ENCODE results near the gene RALGPS1. TPM values are rescaled to one million over a fixed set of nuclear protein-coding genes. Genes with fewer than 3 reads are reported as not detected.

Gene RALGPS1
- total RNA-seq, 5 donors from 2014 or later (not counting 1 experiment from before 2014, with no cell fraction given) = 7.3 to 13.9 (median 9.4) TPM

DNA sequence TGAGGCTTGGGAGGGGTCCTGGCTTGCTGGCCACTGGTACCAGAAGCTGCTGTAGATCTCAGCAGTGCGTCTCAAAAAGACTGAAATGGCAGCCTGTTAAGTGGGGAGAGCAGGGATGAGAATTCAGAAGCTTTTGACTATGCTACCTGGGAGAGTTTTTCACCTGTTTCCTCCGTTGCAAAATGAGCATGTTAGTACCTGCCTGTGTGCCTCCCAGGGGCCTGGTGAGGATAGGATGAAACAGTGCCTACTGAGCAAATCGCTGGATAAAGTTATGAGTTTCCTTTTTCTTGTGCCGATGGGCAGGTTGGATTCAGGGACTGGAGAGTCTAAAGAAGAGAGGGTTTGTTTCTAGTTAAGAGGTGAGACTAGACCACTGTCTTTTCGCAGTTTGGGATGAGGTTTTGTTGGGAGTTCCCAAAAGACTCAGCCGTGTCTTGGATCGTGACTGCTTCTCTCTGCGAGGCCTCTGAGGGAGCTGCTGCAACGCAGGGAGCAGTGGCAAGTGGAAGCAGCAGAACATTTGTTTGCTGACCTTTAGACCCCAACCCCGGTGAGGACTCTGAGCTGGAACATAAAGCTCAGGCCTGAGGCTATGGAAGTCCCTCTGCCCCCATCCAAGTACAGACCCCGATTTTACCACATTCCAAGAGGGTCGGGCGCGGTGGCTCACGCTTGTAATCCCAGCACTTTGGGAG, 1.4 kb downstream of the RALGPS1 start:
- peaks cover 2 to 14% of the 10 kb centered on the region in 2 experiments for H3K4me1 ChIP-seq (ENCODE audit: control insufficient read depth in 1 of 2, extremely low read depth in 1 of 2, insufficient read depth in 2 of 2, low read length in 2 of 2)
- no peak overlapping the region for H3K4me3 ChIP-seq (ENCODE audit: control insufficient read depth in 1 of 2, extremely low read depth in 1 of 2, low read length in 1 of 2)
- 93% methylated on average over 8 of the region's 15 CpGs for WGBS (ENCODE audit: insufficient coverage)
- H3K27me3 ChIP-seq (replicated peaks in 1 of 2; ENCODE audit: control insufficient read depth in 2 of 2, extremely low read depth in 1 of 2, insufficient read depth in 2 of 2, low read length in 1 of 2) = peaks cover 0 to 7% of the 10 kb centered on the region in 2 experiments
- peak overlapping the region; percentile 61 to 73 (median 70) for H3K4me3 Mint-ChIP-seq
- no peak overlapping the region for H3K27ac ChIP-seq (ENCODE audit: low read length)
- H3K9me3 Mint-ChIP-seq = peaks cover 0 to 4% (median 2%) of the 10 kb centered on the region in 3 donors
- peaks cover 4% of the 10 kb centered on the region for H3K36me3 Mint-ChIP-seq
- H3K36me3 ChIP-seq (ENCODE audit: control insufficient read depth in 2 of 2, extremely low read depth in 1 of 2, insufficient read depth in 1 of 2, low read length in 1 of 2) = no peaks in the 10 kb centered on the region
- no peak for ATAC-seq (replicated peaks in 1 of 4)
- DNase-seq = no peak
- ChIA-PET POLR2A (interaction anchor here in 1 of 2 donors (1.6 kb wide), 1 partner anchor 309 kb away, joined by 3 read pairs; no protein-coding TSS in a partner anchor), CTCF (no interaction called here)
- peaks cover 7 to 9% (median 8%) of the 10 kb centered on the region in 3 donors for H3K4me1 Mint-ChIP-seq
- H3K9me3 ChIP-seq = no peaks in the 10 kb centered on the region
- peaks cover 0 to 6% of the 10 kb centered on the region in 2 donors for H3K27me3 Mint-ChIP-seq
- H3K27ac Mint-ChIP-seq = peak overlapping the region; percentile 24 to 41

DNA sequence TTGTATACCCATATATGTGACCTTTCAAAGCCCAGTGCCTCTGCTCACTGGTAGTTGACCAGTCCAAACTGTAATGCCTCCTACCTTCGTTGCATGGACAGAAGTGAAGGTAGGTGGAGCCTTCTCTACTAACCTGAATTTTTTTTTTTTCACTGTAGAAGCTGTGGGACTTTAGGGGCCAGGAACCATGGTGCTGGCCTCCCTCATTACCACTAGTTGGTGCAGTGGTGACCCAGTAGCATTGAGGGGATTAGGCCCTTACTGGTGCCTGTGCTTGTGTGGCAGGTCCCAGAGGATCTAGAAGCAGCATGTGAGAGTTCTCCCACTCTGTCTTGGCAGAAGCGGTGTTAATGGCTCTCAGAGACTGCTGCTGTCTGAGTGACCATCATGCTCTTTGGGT, 2.3 kb downstream of the RALGPS1 start:
- ChIA-PET CTCF (interaction anchor here in 1 of 2 donors (0.9 kb wide), 1 partner anchor 57 kb away, joined by 4 read pairs; no protein-coding TSS in a partner anchor), POLR2A (interaction anchor here in 1 of 2 donors (0.7 kb wide), 1 partner anchor 363 kb away, joined by 4 read pairs; no protein-coding TSS in a partner anchor)
- peaks cover 2 to 14% of the 10 kb centered on the region in 2 experiments for H3K4me1 ChIP-seq (ENCODE audit: control insufficient read depth in 1 of 2, extremely low read depth in 1 of 2, insufficient read depth in 2 of 2, low read length in 2 of 2)
- WGBS (ENCODE audit: insufficient coverage) = 100% methylated on average over 1 of the region's 2 CpGs
- DNase-seq = no peak
- Mint-ChIP-seq H3K36me3 (peaks cover 6% of the 10 kb centered on the region), H3K9me3 (peaks cover 0 to 3% (median 0%) of the 10 kb centered on the region in 3 donors), H3K4me3 (peak overlapping the region in 2 of 3 donors; percentile 10 to 17), H3K27ac (no peak overlapping the region), H3K27me3 (peaks cover 0 to 11% of the 10 kb centered on the region in 2 donors), H3K4me1 (peaks cover 7 to 9% (median 8%) of the 10 kb centered on the region in 3 donors)
- peaks cover 0 to 7% of the 10 kb centered on the region in 2 experiments for H3K27me3 ChIP-seq (replicated peaks in 1 of 2; ENCODE audit: control insufficient read depth in 2 of 2, extremely low read depth in 1 of 2, insufficient read depth in 2 of 2, low read length in 1 of 2)
- no peak for ATAC-seq (replicated peaks in 1 of 4)
- no peaks in the 10 kb centered on the region for H3K36me3 ChIP-seq (ENCODE audit: control insufficient read depth in 2 of 2, extremely low read depth in 1 of 2, insufficient read depth in 1 of 2, low read length in 1 of 2)
- H3K27ac ChIP-seq (ENCODE audit: low read length) = no peak overlapping the region
- H3K9me3 ChIP-seq = no peaks in the 10 kb centered on the region
- no peak overlapping the region for H3K4me3 ChIP-seq (ENCODE audit: control insufficient read depth in 1 of 2, extremely low read depth in 1 of 2, low read length in 1 of 2)

DNA sequence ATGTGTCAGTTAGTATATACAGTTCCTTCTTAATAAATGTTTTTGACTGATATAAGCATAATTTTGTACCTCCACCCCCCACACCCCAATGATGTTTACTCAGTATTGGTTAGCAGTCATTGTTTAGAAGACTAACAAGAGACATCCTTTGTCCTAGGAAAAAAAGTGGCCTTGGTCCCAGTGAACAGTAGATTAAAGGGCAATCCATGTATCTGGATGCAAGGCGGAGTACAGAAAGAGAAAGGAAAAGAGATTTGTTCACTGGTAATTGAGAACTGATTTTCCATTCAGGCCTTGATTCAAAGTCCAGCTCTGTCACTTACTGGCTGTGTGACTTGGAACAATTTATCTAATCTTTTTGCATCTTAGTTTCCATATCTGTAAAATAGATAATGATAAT, 4.6 kb downstream of the RALGPS1 start:
- Histone ChIP-seq H3K4me1 (ENCODE audit: control insufficient read depth in 1 of 2, extremely low read depth in 1 of 2, insufficient read depth in 2 of 2, low read length in 2 of 2) (peaks cover 2 to 11% of the 10 kb centered on the region in 2 experiments), H3K27me3 (replicated peaks in 1 of 2; ENCODE audit: control insufficient read depth in 2 of 2, extremely low read depth in 1 of 2, insufficient read depth in 2 of 2, low read length in 1 of 2) (peaks cover 0 to 3% of the 10 kb centered on the region in 2 experiments), H3K9me3 (no peaks in the 10 kb centered on the region), H3K27ac (ENCODE audit: low read length) (no peak overlapping the region), H3K36me3 (ENCODE audit: control insufficient read depth in 2 of 2, extremely low read depth in 1 of 2, insufficient read depth in 1 of 2, low read length in 1 of 2) (no peaks in the 10 kb centered on the region), H3K4me3 (ENCODE audit: control insufficient read depth in 1 of 2, extremely low read depth in 1 of 2, low read length in 1 of 2) (no peak overlapping the region)
- DNase-seq = no peak
- H3K36me3 Mint-ChIP-seq = peaks cover 6% of the 10 kb centered on the region
- H3K27me3 Mint-ChIP-seq = peaks cover 0 to 14% of the 10 kb centered on the region in 2 donors
- peaks cover 7 to 9% (median 7%) of the 10 kb centered on the region in 3 donors for H3K4me1 Mint-ChIP-seq
- CTCF ChIA-PET = no interaction called here
- no peak overlapping the region for H3K4me3 Mint-ChIP-seq
- ATAC-seq (replicated peaks in 1 of 4) = no peak
- WGBS (ENCODE audit: insufficient coverage) = 78% methylated on average over 1 of the region's 1 CpG
- POLR2A ChIA-PET = no interaction called here
- no peak overlapping the region for H3K27ac Mint-ChIP-seq
- no peaks in the 10 kb centered on the region for H3K9me3 Mint-ChIP-seq

DNA sequence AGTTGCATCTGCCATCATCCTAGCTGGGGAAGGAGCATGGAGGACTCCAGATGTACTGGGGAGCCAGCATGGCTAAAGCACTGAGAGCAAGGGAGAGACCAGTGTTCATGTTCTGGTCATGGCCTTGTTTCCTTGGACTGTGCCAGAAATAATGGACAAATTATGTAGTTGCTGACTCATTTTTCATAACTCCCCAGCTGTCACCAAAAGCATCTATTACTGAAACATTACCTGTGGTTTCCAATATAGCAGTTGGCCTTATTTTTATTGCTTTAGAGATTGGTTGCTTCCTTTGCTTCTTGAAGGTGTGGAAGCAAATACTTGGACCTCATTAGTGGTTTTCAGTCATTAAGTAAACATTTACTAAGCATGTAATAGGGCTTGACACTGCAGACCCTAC, 11.3 kb downstream of the RALGPS1 start:
- H3K4me3 Mint-ChIP-seq = no peak overlapping the region

DNA sequence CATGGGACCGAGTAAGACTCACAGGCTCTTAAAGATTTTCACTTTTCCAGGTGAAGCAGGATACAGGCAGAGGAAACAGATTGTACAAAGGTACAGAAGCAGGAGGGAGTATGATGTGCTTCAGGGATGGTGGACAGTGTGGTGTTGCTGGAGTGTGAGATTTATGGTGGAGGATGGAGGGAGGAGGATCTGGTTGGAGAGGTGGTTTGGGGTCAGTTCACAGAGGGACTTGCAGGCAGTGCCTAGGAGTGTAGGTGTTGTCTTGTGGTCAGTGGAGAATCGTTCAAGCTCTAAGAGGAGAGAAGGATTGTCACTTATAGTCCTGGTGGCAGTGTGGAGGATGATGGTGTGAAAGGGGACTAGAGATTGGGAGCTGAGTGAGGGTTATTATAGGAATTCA, 11.8 kb downstream of the RALGPS1 start:
- no peak for ATAC-seq (replicated peaks in 1 of 4)
- Histone ChIP-seq H3K27ac (ENCODE audit: low read length) (no peak overlapping the region), H3K4me3 (ENCODE audit: control insufficient read depth in 1 of 2, extremely low read depth in 1 of 2, low read length in 1 of 2) (no peak overlapping the region), H3K9me3 (peaks cover 2% of the 10 kb centered on the region), H3K4me1 (ENCODE audit: control insufficient read depth in 1 of 2, extremely low read depth in 1 of 2, insufficient read depth in 2 of 2, low read length in 2 of 2) (no peaks in the 10 kb centered on the region), H3K36me3 (ENCODE audit: control insufficient read depth in 2 of 2, extremely low read depth in 1 of 2, insufficient read depth in 1 of 2, low read length in 1 of 2) (no peaks in the 10 kb centered on the region), H3K27me3 (replicated peaks in 1 of 2; ENCODE audit: control insufficient read depth in 2 of 2, extremely low read depth in 1 of 2, insufficient read depth in 2 of 2, low read length in 1 of 2) (no peaks in the 10 kb centered on the region)
- CTCF ChIA-PET = no interaction called here
- POLR2A ChIA-PET = interaction anchor here in 1 of 2 donors (0.5 kb wide), 1 partner anchor 76 kb away, joined by 3 read pairs; no protein-coding TSS in a partner anchor
- Mint-ChIP-seq H3K4me3 (no peak overlapping the region), H3K9me3 (no peaks in the 10 kb centered on the region), H3K27ac (no peak overlapping the region), H3K4me1 (no peaks in the 10 kb centered on the region), H3K36me3 (no peaks in the 10 kb centered on the region), H3K27me3 (peaks cover 0 to 10% of the 10 kb centered on the region in 2 donors)
- no peak for DNase-seq
- 95% methylated on average over 2 of the region's 2 CpGs for WGBS (ENCODE audit: insufficient coverage)

More for the DNA sequence above, 11.3 kb downstream of the RALGPS1 start:
- no peak for ATAC-seq (replicated peaks in 1 of 4)
- no peak for DNase-seq
- no peaks in the 10 kb centered on the region for H3K36me3 ChIP-seq (ENCODE audit: control insufficient read depth in 2 of 2, extremely low read depth in 1 of 2, insufficient read depth in 1 of 2, low read length in 1 of 2)
- no peaks in the 10 kb centered on the region for H3K4me1 Mint-ChIP-seq
- peaks cover 0 to 9% of the 10 kb centered on the region in 2 donors for H3K27me3 Mint-ChIP-seq
- POLR2A ChIA-PET = no interaction called here
- H3K36me3 Mint-ChIP-seq = peaks cover 3% of the 10 kb centered on the region
- no peaks in the 10 kb centered on the region for H3K27me3 ChIP-seq (replicated peaks in 1 of 2; ENCODE audit: control insufficient read depth in 2 of 2, extremely low read depth in 1 of 2, insufficient read depth in 2 of 2, low read length in 1 of 2)
- H3K27ac ChIP-seq (ENCODE audit: low read length) = no peak overlapping the region
- peaks cover under 1% of the 10 kb centered on the region for H3K9me3 ChIP-seq
- H3K27ac Mint-ChIP-seq = no peak overlapping the region
- no peaks in the 10 kb centered on the region for H3K9me3 Mint-ChIP-seq
- CTCF ChIA-PET = no interaction called here
- no peaks in the 10 kb centered on the region for H3K4me1 ChIP-seq (ENCODE audit: control insufficient read depth in 1 of 2, extremely low read depth in 1 of 2, insufficient read depth in 2 of 2, low read length in 2 of 2)
- no peak overlapping the region for H3K4me3 ChIP-seq (ENCODE audit: control insufficient read depth in 1 of 2, extremely low read depth in 1 of 2, low read length in 1 of 2)

DNA sequence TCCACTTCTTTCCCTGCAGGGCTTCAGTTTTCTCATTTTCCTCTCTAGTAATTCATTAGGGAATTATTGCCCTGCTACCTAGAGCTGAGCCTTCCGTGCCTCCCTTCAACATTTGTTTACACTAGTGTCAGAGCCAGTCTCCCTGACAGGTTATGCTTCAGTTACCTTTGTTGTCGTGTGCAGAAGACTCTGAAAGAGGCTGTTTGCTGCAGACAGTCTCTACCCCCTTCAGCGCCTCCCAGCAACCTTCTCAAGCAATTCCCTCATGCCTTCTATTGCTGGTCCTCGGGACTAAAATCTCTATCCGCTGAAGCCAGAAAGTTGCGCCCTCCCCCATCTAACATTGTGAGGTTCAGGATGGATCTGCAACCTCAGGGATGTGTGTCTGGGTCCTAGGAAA, 12.8 kb downstream of the RALGPS1 start:
- Mint-ChIP-seq H3K27ac (no peak overlapping the region), H3K4me1 (no peaks in the 10 kb centered on the region), H3K27me3 (peaks cover 0 to 6% of the 10 kb centered on the region in 2 donors), H3K36me3 (no peaks in the 10 kb centered on the region), H3K9me3 (no peaks in the 10 kb centered on the region), H3K4me3 (no peak overlapping the region)
- Histone ChIP-seq H3K27ac (ENCODE audit: low read length) (no peak overlapping the region), H3K36me3 (ENCODE audit: control insufficient read depth in 2 of 2, extremely low read depth in 1 of 2, insufficient read depth in 1 of 2, low read length in 1 of 2) (no peaks in the 10 kb centered on the region), H3K27me3 (replicated peaks in 1 of 2; ENCODE audit: control insufficient read depth in 2 of 2, extremely low read depth in 1 of 2, insufficient read depth in 2 of 2, low read length in 1 of 2) (no peaks in the 10 kb centered on the region), H3K9me3 (peaks cover 2% of the 10 kb centered on the region), H3K4me3 (ENCODE audit: control insufficient read depth in 1 of 2, extremely low read depth in 1 of 2, low read length in 1 of 2) (no peak overlapping the region), H3K4me1 (ENCODE audit: control insufficient read depth in 1 of 2, extremely low read depth in 1 of 2, insufficient read depth in 2 of 2, low read length in 2 of 2) (no peaks in the 10 kb centered on the region)
- ChIA-PET POLR2A (no interaction called here), CTCF (interaction anchor here in 1 of 2 donors (0.6 kb wide), 1 partner anchor 1156 kb away, joined by 4 read pairs; no protein-coding TSS in a partner anchor)
- DNase-seq (no peak), ATAC-seq (replicated peaks in 1 of 4) (no peak)
- WGBS (ENCODE audit: insufficient coverage) = 67% methylated on average over 1 of the region's 6 CpGs
